NCI-H128 (cell line): ENCODE data around the gene PHETA1.
"Not testable (repeated sequence)": the region's sequence is repeated elsewhere in the genome, so short reads cannot be mapped to it uniquely, and the experiment has no call there.

Experiments
- DNase-seq: peaks from one replicate; lab custom pipeline; 2025; ENCODE audit not compliant: unreplicated experiment; lab: John Stamatoyannopoulos, UW

Gene PHETA1

GRCh38 chr12:111351026-111351425 lies 17.9 kb downstream of the PHETA1 start:
- DNase-seq: no peak

GRCh38 chr12:111349748-111350520 lies 19.0 kb downstream of the PHETA1 start:
- DNase-seq: no peak

- DNase-seq: no peak
These were observed 19.7 kb downstream of the PHETA1 start for GRCh38 chr12:111349101-111349747.

GRCh38 chr12:111347891-111348644 lies 20.8 kb downstream of the PHETA1 start:
- no peak for DNase-seq

GRCh38 chr12:111344254-111344875 lies 24.5 kb downstream of the PHETA1 start:
- DNase-seq: no peak

GRCh38 chr12:111343181-111343580 lies 25.7 kb downstream of the PHETA1 start:
- no peak for DNase-seq

- no peak for DNase-seq
These were observed 26.5 kb downstream of the PHETA1 start for GRCh38 chr12:111342376-111342775.

- DNase-seq: no peak
These were observed 27.3 kb downstream of the PHETA1 start for GRCh38 chr12:111341426-111342065.

- DNase-seq: not testable (repeated sequence)
These were observed 28.2 kb downstream of the PHETA1 start for GRCh38 chr12:111340680-111341079.

- DNase-seq: no peak
These were observed 28.7 kb downstream of the PHETA1 start for GRCh38 chr12:111340231-111340630.

- no peak for DNase-seq
These were observed 29.5 kb downstream of the PHETA1 start for GRCh38 chr12:111339321-111339938.

- no peak for DNase-seq
These were observed 30.8 kb downstream of the PHETA1 start for GRCh38 chr12:111338096-111338495.

- DNase-seq: no peak
These were observed 31.5 kb downstream of the PHETA1 start for GRCh38 chr12:111337371-111337770.

GRCh38 chr12:111336411-111336810 lies 32.5 kb downstream of the PHETA1 start:
- DNase-seq: not testable (repeated sequence)

- DNase-seq: no peak
These were observed 33.1 kb downstream of the PHETA1 start for GRCh38 chr12:111335811-111336210.

- DNase-seq: not testable (repeated sequence)
These were observed 33.6 kb downstream of the PHETA1 start for GRCh38 chr12:111335301-111335700.

GRCh38 chr12:111334393-111334915 lies 34.4 kb downstream of the PHETA1 start:
- no peak for DNase-seq

GRCh38 chr12:111330800-111331752 lies 37.8 kb downstream of the PHETA1 start:
- DNase-seq: no peak

GRCh38 chr12:111328138-111328537 lies 40.8 kb downstream of the PHETA1 start:
- no peak for DNase-seq
